ENCODE results near the gene ZMIZ1. TPM values are rescaled to one million over a fixed set of nuclear protein-coding genes. Genes with fewer than 3 reads are reported as not detected.
A peak's percentile ranks its signal among the peaks of the same experiment; 100 is the strongest.

ZMIZ1 gene
- total RNA-seq, 6 experiments from 2014 or later: 38.6 to 60.3 (median 51.2) TPM

DNA sequence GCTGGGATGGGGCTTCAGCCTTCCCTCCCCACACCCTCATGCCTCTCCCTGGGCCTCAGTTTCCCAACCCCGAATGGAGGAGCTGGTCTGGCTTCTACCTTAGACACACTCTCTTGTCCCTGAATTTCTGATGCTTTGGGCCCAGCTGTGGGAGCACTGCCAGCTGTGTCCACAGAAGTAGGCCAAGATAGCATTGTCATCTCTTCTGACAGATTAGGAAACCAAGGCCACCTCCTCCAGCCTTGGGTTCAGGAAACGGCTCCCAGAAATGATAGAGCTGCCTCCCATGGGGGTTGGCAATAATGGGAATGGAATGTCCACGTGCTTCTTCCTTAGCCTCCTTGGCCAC, 279.8 kb downstream of the ZMIZ1 start:
- Mint-ChIP-seq H3K27ac (peak overlapping the region; percentile 89), H3K27me3 (ENCODE audit: insufficient read depth) (peaks cover 4% of the 10 kb centered on the region)

DNA sequence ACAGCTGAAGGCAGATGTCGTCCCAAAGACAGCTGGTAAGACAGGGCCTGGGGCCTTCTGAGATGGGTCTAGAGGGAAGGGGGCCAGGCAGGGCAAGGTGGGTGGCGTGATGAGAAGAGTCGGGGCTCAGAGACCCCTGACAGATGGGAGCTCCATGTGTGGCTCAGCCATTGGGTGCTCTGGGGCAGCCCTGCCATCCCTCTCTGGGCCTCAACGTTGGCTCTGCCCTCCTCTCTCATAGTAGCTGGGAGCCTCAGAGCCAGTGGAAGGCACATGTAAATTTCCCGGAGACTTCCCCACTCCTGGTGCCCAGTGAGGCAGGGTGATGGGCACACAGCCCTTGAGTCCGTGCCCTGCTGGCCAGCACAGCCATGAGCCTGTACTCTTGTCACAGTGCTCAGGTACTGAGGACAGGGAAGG, 280.3 kb downstream of the ZMIZ1 start:
- peaks cover 19% of the 10 kb centered on the region for H3K4me1 Mint-ChIP-seq (ENCODE audit: low read depth)
- peak overlapping the region; percentile 93 for H3K4me3 Mint-ChIP-seq
- DNase-seq: no peak
- TF ChIP-seq, protein P1, sequence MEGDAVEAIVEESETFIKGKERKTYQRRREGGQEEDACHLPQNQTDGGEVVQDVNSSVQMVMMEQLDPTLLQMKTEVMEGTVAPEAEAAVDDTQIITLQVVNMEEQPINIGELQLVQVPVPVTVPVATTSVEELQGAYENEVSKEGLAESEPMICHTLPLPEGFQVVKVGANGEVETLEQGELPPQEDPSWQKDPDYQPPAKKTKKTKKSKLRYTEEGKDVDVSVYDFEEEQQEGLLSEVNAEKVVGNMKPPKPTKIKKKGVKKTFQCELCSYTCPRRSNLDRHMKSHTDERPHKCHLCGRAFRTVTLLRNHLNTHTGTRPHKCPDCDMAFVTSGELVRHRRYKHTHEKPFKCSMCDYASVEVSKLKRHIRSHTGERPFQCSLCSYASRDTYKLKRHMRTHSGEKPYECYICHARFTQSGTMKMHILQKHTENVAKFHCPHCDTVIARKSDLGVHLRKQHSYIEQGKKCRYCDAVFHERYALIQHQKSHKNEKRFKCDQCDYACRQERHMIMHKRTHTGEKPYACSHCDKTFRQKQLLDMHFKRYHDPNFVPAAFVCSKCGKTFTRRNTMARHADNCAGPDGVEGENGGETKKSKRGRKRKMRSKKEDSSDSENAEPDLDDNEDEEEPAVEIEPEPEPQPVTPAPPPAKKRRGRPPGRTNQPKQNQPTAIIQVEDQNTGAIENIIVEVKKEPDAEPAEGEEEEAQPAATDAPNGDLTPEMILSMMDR (IDR thresholded peaks at IDR 0.05): no peak
- no peaks in the 10 kb centered on the region for H3K9me3 Mint-ChIP-seq
- peak overlapping the region; percentile 89 for H3K27ac Mint-ChIP-seq
- peaks cover 44% of the 10 kb centered on the region for H3K36me3 Mint-ChIP-seq (ENCODE audit: low read depth)
- peaks cover 4% of the 10 kb centered on the region for H3K27me3 Mint-ChIP-seq (ENCODE audit: insufficient read depth)

More for the DNA sequence above, 279.8 kb downstream of the ZMIZ1 start:
- TF ChIP-seq, protein P1 (IDR thresholded peaks at IDR 0.05): no peak
- Mint-ChIP-seq H3K9me3 (no peaks in the 10 kb centered on the region), H3K4me3 (peak overlapping the region; percentile 93), H3K4me1 (ENCODE audit: low read depth) (peaks cover 19% of the 10 kb centered on the region), H3K36me3 (ENCODE audit: low read depth) (peaks cover 39% of the 10 kb centered on the region)
- no peak for DNase-seq

DNA sequence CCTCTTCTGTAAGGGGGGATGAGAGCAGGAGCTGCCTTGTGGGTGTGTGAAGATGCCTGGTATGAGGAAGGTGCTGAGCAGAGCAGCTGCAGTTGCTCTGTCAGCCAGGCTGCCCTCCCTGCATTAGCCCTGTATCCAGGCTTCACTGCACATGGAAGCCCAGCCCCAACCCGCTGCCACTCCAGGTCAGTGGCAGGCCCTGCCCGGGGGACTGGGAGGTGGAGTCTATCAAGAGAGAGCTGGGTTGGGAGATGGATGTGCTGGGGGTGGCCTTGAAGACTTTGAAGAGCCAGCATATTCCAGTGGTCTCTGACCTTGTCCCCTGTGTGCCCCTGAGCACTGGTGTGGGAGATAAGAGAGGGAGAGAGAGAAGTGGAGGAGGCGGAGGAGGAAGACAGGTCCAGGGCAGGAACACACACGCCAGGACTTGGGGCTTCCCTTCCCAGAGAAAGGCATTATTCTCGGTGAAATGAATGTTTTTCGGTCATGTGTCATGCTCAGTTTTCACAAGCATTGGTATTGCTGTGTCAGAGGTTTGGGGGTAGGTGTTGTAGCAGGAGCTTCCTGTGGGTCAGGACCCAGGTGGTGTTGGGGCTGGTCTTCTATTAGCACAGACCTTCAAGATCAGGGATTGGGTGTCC, 281.1 kb downstream of the ZMIZ1 start:
- Mint-ChIP-seq H3K27ac (peak overlapping the region; percentile 89), H3K36me3 (ENCODE audit: low read depth) (peaks cover 52% of the 10 kb centered on the region), H3K4me3 (peak overlapping the region; percentile 93; the same call in 1 of the 2 replicates), H3K27me3 (ENCODE audit: insufficient read depth) (peaks cover 4% of the 10 kb centered on the region), H3K4me1 (ENCODE audit: low read depth) (peaks cover 19% of the 10 kb centered on the region), H3K9me3 (no peaks in the 10 kb centered on the region)
- TF ChIP-seq, protein P1 (IDR thresholded peaks at IDR 0.05): no peak
- DNase-seq: no peak

DNA sequence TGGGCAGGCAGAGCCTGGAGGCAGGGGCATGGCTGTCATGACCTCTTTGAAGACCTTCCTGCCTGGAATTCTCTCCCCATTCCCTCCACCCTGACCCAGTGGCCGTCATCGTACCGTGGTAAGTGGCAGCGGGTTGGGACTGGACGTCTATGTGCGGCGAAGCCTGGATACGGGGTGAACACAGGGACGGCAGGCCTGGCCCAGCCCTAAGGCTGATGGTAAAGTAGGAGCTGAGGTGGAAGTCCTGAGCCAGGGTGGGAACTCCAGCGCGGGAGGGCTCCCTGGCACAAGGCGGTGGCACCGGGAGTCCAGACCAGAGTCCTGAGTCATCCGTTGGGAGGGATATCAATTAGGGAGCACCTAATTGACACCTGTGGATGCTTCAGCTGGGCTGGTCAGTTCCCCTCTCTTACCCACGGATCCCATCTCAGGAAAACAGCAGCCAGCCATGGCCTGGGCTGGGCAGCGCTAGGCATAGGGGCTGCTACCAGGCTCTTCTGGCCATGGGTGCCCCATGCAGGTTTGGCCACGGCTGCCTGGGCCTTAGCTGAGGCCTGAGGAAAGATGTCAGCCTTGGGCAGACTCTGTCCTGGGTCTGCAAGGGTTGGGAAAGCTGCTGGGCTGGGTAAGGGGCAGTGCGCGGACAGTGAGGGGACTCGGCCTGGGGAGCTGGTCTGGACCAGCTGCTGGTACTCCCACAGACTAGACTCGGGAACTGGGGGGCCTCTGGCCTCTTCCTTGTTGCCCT, 281.8 kb downstream of the ZMIZ1 start:
- H3K27me3 Mint-ChIP-seq (ENCODE audit: insufficient read depth): peaks cover 4% of the 10 kb centered on the region
- peaks cover 21% of the 10 kb centered on the region for H3K4me1 Mint-ChIP-seq (ENCODE audit: low read depth)
- H3K9me3 Mint-ChIP-seq: no peaks in the 10 kb centered on the region
- no peak overlapping the region for H3K4me3 Mint-ChIP-seq
- H3K36me3 Mint-ChIP-seq (ENCODE audit: low read depth): peaks cover 59% of the 10 kb centered on the region
- TF ChIP-seq, protein P1 (IDR thresholded peaks at IDR 0.05): no peak
- no peak for DNase-seq
- no peak overlapping the region for H3K27ac Mint-ChIP-seq

DNA sequence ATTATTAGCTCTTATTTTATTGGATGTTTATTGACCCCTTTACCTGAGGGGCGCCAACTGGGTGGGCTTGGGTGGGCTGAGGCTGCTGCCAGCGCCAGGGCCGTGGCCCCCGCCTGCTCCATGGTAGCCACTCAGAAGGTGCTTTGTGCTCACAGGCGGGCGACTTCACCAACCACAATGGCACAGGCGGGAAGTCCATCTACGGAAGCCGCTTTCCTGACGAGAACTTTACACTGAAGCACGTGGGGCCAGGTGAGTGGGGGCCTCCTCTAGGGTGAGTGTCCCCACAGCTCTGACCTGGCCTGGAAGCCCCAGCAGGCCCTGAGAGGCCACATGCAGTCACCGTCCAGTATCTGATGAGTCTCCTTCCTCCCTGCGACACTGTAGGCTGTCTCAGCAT, 282.6 kb downstream of the ZMIZ1 start:
- H3K9me3 Mint-ChIP-seq: no peaks in the 10 kb centered on the region
- peaks cover 66% of the 10 kb centered on the region for H3K36me3 Mint-ChIP-seq (ENCODE audit: low read depth)
- peaks cover 4% of the 10 kb centered on the region for H3K27me3 Mint-ChIP-seq (ENCODE audit: insufficient read depth)
- TF ChIP-seq, protein P1 (IDR thresholded peaks at IDR 0.05): no peak
- H3K4me3 Mint-ChIP-seq: no peak overlapping the region
- H3K4me1 Mint-ChIP-seq (ENCODE audit: low read depth): peaks cover 23% of the 10 kb centered on the region
- no peak overlapping the region for H3K27ac Mint-ChIP-seq
- DNase-seq: no peak

Data from HFFc6 (cell line).